Loucy (cell line): Measurements from ENCODE around the gene ACADSB.

ENCODE experiments used
- H2AFZ ChIP-seq: fragments of 200-600 bp; sonication (generic); 2 replicates; pipeline ENCODE4 v1.6.0; 2016; ENCODE audit warnings: antibody characterized with exemption, mild to moderate bottlenecking, low read length, moderate library complexity
- H3F3A ChIP-seq: fragments of 200-600 bp; 2 replicates; pipeline ENCODE4 v1.6.0; 2016; ENCODE audit warnings: antibody characterized with exemption, low read depth, mild to moderate bottlenecking
- H3K27me3 ChIP-seq: fragments of 200-600 bp; sonication (generic); 2 replicates; pipeline ENCODE4 v1.6.1; 2014; ENCODE audit warnings: low read length, mild to moderate bottlenecking; ENCODE audit not compliant: insufficient read depth, poor library complexity, severe bottlenecking
- H3K36me3 ChIP-seq: fragments of 200-600 bp; sonication (generic); 2 replicates; pipeline ENCODE4 v1.6.1; 2016; ENCODE audit warnings: low read length; ENCODE audit not compliant: insufficient read depth
- H3K4me1 ChIP-seq: fragments of 200-600 bp; sonication (generic); 2 replicates; pipeline ENCODE4 v1.5.1; 2014; ENCODE audit warnings: low read length, mild to moderate bottlenecking; ENCODE audit not compliant: insufficient read depth, poor library complexity, severe bottlenecking
- H3K4me2 ChIP-seq: fragments of 200-600 bp; sonication (generic); 2 replicates; pipeline ENCODE4 v1.6.0; 2014; ENCODE audit warnings: antibody characterized with exemption, low read length, low read depth, mild to moderate bottlenecking; ENCODE audit not compliant: poor library complexity, severe bottlenecking
- H3K4me3 ChIP-seq: fragments of 200-600 bp; sonication (generic); 2 replicates; pipeline ENCODE4 v1.5.1; 2014; ENCODE audit warnings: low read length, mild to moderate bottlenecking, mixed read lengths; ENCODE audit not compliant: poor library complexity, severe bottlenecking
- H3K79me2 ChIP-seq: fragments of 200-600 bp; sonication (generic); 2 replicates; pipeline ENCODE4 v1.6.1; 2014; ENCODE audit warnings: low read length; ENCODE audit not compliant: insufficient read depth
- H3K9ac ChIP-seq: fragments of 200-600 bp; sonication (generic); 2 replicates; pipeline ENCODE4 v1.6.0; 2014; ENCODE audit warnings: mild to moderate bottlenecking, low read depth, low read length, moderate library complexity; ENCODE audit not compliant: poor library complexity, severe bottlenecking
- H3K9me2 ChIP-seq: fragments of 200-600 bp; sonication (generic); replicated peaks from 2 replicates; pipeline ENCODE4 v1.6.1; 2016; ENCODE audit warnings: low read depth, low read length, mixed read lengths
- H3K9me3 ChIP-seq: fragments of 200-600 bp; sonication (generic); 2 replicates; pipeline ENCODE4 v1.6.1; 2014; ENCODE audit warnings: mild to moderate bottlenecking, antibody characterized with exemption, low read length, low read depth; ENCODE audit not compliant: insufficient read depth
- H4K20me1 ChIP-seq: fragments of 200-600 bp; sonication (generic); 2 replicates; pipeline ENCODE4 v1.6.0; 2014; ENCODE audit warnings: antibody characterized with exemption, low read length, mild to moderate bottlenecking; ENCODE audit not compliant: insufficient read depth, poor library complexity, severe bottlenecking
- EZH2phosphoT487 ChIP-seq: fragments of 200-600 bp; IDR thresholded peaks from 2 replicates; pipeline ENCODE4 v1.6.1; 2018; ENCODE audit warnings: antibody characterized with exemption, mild to moderate bottlenecking, moderate library complexity, borderline replicate concordance
- TF ChIP-seq, protein P1 (sequence below): fragments of 200-600 bp; sonication (generic); conservative IDR thresholded peaks from 2 replicates; pipeline ENCODE4 v1.5.1; 2014; ENCODE audit warnings: mild to moderate bottlenecking, antibody characterized with exemption, low read length

Gene ACADSB

DNA sequence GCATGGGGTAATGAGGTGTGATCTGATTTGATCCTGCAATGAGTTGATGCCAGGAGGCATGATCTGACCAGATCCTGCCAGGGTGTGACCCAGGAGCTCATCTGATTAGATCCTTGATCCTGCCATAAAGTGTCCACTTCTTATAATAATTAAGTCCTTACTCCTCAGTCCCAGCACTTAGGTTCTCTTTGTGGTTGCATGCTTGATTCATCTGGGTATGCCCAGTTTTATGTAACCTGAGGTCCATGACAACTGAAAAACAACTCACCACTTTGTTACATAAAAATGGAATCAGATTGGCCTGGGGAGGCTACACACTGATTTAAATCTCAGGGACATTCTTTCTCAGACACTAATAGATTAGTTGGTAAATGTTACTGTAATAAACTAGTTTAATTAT, 19.1 kb downstream of the ACADSB start:
- no peak for TF ChIP-seq EZH2phosphoT487
- TF ChIP-seq, protein P1, sequence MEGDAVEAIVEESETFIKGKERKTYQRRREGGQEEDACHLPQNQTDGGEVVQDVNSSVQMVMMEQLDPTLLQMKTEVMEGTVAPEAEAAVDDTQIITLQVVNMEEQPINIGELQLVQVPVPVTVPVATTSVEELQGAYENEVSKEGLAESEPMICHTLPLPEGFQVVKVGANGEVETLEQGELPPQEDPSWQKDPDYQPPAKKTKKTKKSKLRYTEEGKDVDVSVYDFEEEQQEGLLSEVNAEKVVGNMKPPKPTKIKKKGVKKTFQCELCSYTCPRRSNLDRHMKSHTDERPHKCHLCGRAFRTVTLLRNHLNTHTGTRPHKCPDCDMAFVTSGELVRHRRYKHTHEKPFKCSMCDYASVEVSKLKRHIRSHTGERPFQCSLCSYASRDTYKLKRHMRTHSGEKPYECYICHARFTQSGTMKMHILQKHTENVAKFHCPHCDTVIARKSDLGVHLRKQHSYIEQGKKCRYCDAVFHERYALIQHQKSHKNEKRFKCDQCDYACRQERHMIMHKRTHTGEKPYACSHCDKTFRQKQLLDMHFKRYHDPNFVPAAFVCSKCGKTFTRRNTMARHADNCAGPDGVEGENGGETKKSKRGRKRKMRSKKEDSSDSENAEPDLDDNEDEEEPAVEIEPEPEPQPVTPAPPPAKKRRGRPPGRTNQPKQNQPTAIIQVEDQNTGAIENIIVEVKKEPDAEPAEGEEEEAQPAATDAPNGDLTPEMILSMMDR: no peak
- H3K36me3 ChIP-seq: no peaks in the 10 kb centered on the region
- H2AFZ ChIP-seq: no peak overlapping the region
- H4K20me1 ChIP-seq: no peaks in the 10 kb centered on the region
- no peaks in the 10 kb centered on the region for H3K9me2 ChIP-seq
- no peaks in the 10 kb centered on the region for H3K79me2 ChIP-seq
- no peaks in the 10 kb centered on the region for H3F3A ChIP-seq
- H3K4me1 ChIP-seq: no peaks in the 10 kb centered on the region
- H3K9ac ChIP-seq: no peak overlapping the region
- H3K4me2 ChIP-seq: no peak overlapping the region
- no peak overlapping the region for H3K4me3 ChIP-seq
- no peaks in the 10 kb centered on the region for H3K9me3 ChIP-seq
- no peaks in the 10 kb centered on the region for H3K27me3 ChIP-seq

DNA sequence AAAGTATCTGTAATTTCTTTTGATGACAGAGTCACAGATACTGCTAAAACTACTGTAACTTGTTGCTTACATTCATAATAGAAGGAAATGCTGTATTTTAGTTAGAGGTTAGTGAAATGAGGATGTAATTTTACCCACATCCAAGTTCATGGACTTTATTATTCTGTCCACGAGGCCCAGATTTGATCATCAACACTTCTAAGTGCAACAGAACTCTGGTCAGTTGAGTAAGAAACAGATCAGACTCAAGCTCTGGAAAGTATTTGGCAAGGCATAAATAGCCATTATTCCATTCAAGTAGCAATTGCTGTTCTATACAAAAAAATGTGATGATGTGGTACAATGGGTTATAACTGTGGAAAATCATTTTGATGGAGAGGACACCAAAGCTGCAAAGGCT, 22.3 kb downstream of the ACADSB start:
- no peaks in the 10 kb centered on the region for H3K79me2 ChIP-seq
- H3K9ac ChIP-seq: no peak overlapping the region

DNA sequence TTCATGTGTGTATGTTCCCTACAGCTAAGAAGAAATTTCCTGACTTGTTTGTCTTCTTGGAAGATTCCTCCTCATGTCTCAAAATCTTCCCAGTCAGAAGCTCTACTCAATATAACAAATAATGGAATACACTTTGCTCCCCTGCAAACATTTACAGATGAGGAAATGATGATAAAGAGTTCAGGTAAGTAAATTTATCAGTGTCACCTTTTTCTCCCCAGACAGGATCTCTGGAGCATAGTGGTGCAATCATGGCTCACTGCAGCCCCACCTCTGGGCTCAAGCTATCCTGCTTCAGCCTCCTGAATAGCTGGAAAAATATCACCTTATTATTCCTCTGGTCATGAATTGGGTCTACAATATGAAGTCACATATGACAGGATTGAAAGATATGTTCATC, 25.5 kb downstream of the ACADSB start:
- H3K4me2 ChIP-seq: no peak overlapping the region
- no peaks in the 10 kb centered on the region for H3K4me1 ChIP-seq
- no peaks in the 10 kb centered on the region for H3K79me2 ChIP-seq
- no peak overlapping the region for H3K9ac ChIP-seq
- H3K4me3 ChIP-seq: no peak overlapping the region
- H3F3A ChIP-seq: no peaks in the 10 kb centered on the region
- H3K9me2 ChIP-seq: no peaks in the 10 kb centered on the region
- no peak overlapping the region for H2AFZ ChIP-seq
- no peaks in the 10 kb centered on the region for H4K20me1 ChIP-seq
- H3K36me3 ChIP-seq: no peaks in the 10 kb centered on the region
- H3K9me3 ChIP-seq: no peaks in the 10 kb centered on the region
- no peak for TF ChIP-seq EZH2phosphoT487
- TF ChIP-seq, protein P1: no peak
- H3K27me3 ChIP-seq: no peaks in the 10 kb centered on the region

More for the DNA sequence above, 22.3 kb downstream of the ACADSB start:
- no peaks in the 10 kb centered on the region for H4K20me1 ChIP-seq
- TF ChIP-seq, protein P1: no peak
- no peak for TF ChIP-seq EZH2phosphoT487
- no peak overlapping the region for H2AFZ ChIP-seq
- no peak overlapping the region for H3K4me3 ChIP-seq
- no peaks in the 10 kb centered on the region for H3K27me3 ChIP-seq
- H3K9me2 ChIP-seq: no peaks in the 10 kb centered on the region
- H3K4me2 ChIP-seq: no peak overlapping the region
- no peaks in the 10 kb centered on the region for H3K4me1 ChIP-seq
- no peaks in the 10 kb centered on the region for H3F3A ChIP-seq
- H3K36me3 ChIP-seq: no peaks in the 10 kb centered on the region
- H3K9me3 ChIP-seq: no peaks in the 10 kb centered on the region
